HG02588 (cell line): ENCODE data around the gene ACP5.
"Not testable (repeated sequence)": the region's sequence is repeated elsewhere in the genome, so short reads cannot be mapped to it uniquely, and the experiment has no call there.

Experiments
- ATAC-seq: cut with Tn5 transposase; IDR thresholded peaks from one replicate; pipeline ENCODE4 v1.9.1; 2021; ENCODE audit warnings: mild to moderate bottlenecking, moderate library complexity; ENCODE audit not compliant: unreplicated experiment

The ACP5 gene

DNA sequence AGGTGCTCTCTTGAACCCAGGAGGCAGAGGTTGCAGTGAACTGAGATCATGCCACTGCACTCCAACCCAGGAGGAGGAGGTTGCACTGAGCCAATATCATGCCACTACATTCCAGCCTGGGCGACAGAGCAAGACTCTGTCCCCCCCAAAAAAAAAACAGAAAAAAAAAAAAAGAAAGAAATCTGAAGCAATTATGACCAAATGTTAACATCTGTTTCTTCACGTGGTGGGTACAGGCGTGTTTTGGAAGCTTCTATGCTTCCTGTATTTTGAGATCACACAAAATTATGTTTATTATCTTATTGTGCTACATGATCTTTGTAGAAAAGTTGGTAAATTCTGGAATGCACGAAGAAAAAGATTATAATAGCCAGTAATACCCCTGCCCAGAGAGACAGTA lies 2.7 kb upstream of the ACP5 start:
- ATAC-seq, result no peak

DNA sequence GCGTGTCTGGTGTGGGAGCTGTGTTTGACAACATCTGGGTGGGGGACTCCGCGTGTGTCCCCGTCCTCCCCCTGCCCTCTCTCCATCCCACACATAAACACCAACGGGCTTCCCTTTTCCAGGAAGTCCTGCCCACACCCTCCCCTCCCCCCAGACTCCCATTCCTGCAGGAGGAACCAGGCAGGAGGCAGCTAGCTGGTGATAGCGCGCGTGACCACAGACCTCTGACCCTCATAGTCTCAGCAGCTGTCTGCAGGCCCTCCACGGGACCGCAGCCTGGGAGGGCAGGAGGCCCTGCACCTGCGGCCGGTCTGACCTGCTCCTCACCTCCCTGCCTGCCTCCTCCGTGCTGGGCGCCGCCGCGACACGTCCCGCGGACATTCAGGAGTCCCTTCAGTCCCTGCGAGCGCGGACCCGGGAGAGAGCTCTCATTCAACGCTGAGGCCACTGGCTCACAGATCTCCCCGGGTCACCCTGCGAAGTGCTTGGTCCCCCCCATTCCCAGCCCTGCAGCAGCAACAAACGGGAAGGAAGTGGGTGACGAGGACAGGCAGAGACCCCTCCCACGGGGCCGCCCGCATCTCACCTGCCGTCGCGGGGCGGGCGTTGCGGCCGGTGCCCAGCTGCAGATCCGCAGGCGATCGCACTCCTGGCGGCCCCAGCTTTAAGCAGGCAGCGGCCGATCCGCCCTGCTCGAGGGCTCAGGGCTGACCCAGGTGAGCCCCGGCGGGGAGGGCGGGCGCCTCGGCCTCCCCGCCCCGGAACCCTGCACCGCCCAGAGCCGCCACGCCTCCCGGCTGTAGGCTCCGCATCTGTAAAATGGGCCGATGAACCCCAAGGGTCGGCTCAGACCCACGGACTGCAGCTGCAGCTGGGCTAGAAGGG lies 1.1 kb upstream of the ACP5 start:
- no peak for ATAC-seq

DNA sequence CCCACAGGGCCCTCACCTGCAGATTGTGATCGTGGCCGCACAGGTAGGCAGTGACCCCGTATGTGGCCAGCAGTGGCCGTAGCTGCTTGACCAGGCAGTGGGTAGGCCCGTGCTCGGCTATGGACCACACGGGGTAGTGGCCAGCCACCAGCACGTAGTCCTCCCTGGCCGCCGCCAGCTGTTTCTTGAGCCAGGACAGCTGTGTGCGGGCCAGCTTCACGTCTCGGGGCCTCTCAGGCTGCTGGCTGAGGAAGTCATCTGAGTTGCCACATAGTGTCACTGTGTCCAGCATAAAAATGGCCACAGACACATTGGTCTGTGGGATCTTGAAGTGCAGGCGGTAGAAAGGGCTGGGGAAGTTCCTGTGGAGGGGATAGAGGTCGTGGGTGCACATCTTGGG lies 1.2 kb downstream of the ACP5 start:
- no peak for ATAC-seq

DNA sequence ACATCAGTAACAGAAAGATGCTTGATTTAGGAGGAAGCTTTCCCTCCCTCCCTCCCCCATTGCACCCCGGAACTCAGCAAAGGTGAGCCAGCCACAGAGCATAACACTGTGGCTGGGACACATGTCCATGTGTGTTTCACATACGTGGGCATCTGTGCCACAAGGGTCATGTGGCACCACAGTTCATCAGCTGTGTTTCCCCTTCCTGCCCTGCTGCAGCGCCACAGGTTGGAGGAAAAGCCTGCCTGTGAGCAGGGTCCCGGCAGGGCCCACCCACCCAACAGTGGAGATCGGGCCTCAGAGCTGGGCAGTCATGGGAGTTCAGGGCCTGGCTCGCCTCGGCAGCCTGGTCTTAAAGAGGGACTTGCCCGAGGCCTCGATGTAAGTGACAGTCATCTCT lies 2.8 kb downstream of the ACP5 start:
- no peak for ATAC-seq

DNA sequence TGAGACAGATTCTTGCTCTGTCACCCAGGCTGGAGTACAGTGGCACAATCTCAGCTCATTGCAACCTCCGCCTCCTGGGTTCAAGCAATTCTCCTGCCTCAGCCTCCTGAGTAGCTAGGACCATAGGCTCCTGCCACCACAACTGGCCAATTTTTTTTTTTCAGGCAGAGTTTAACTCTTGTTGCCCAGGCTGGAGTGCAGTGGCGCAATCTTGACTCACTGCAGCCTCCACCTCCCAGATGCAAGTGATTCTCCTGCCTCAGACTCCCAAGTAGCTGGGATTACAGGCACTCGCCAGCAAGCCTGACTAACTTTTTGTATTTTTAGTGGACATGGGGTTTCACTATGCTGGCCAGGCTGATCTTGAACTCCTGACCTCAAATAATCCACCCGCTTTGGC lies 3.7 kb downstream of the ACP5 start:
- ATAC-seq, result not testable (repeated sequence)

DNA sequence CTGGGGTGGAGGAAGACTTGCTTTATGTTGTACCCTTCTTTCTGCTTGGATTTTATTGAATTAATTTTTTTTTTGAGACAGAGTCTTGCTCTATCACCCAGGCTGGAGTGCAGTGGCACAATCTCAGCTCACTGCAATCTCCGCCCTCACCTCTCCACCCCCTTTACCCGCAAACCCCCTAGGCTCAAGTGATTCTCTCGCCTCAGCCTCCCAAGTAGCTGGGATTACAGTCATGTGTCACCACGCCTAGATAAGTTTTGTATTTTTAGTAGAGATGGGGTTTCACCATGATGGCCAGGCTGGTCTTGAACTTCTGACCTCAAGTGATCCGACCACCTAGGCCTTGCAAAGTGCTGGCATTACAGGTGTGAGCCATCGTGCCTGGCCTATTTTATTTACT lies 4.1 kb downstream of the ACP5 start:
- not testable (repeated sequence) for ATAC-seq

DNA sequence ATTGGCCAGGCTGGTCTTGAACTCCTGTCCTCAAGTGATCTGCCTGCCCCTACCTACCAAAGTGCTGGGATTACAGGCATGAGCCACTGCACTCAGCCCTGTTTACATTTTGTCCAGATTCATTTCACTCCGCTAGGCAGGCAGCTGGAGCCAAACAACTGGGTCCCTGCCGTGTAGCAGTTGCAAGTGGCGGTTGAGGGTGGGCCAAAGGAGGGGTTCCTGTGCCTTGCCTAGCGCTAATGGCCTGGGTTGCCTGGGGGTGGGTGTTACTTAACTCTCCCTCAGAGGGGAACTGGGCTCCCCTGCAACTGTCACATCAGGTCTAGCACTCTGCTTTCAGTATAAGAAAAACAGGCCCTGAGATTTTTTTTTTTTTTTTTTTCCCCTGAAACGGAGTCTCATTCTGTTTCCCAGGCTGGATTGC lies 7.4 kb downstream of the ACP5 start:
- no peak for ATAC-seq

DNA sequence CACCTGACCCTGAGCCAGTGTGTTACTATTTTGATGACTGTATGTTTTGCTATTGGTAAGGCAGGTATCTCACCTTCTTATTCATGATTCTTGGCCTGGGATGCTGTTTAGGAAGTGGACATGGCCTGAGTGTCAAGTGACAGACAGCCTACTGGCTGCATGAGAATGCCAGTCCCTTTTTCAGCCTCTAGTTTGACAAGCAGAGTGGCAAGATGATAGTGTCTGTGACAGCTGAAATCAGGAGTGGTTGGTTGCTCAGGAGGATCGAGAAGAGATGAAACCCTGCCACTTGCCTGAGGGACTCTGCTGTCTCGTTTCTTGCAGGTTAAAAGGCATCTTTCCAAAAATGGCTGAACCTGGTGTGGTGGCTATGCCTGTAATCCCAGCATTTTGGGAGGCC lies 11.3 kb downstream of the ACP5 start:
- no peak for ATAC-seq

DNA sequence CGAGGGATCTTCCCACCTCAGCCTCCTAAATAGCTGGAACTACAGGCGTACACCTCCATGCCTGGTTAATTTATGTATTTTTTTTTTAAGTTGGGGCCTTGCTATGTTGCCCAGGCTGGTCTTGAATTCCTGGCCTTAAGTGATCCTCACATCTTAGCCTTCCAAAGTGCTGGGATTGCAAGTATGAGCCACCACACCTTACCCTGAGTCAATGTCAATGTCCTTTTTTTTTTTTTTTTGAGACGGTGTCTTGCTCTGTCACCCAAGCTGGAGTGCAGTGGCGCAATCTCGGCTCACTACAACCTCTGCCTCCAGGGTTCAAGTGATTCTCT lies 11.8 kb downstream of the ACP5 start:
- not testable (repeated sequence) for ATAC-seq

DNA sequence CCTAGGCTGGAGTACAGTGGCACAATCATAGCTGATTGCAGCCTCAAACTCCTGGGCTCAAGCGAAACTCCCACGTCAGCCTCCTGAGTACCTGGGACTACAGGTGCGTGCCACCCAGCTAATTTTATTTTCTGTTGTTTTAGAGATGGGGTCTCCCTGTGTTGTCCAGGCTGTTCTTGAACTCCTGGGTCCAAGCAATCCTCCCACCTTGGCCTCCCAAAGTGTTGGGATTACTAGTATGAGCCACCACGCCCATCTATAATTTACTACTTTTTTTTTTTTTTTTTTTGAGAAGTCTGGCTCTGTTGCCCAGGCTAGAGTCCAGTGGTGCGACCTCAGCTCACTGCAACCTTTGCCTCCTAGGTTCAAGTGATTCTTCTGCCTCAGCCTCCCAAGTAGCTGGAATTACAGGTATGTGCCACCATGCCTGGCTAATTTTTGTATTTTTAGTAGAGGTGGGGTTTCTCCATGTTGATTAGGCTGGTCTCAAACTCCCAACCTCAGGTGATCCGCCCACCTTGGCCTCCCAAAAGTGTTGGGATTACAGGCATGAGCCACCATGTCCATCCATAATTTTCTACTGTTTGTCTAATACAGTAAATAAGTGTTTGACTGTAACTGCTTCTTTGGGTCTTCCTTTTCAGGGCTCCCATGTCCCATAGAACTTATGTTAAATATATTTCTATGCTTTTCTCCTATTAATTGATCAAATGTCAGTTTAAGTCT lies 13.2 kb downstream of the ACP5 start:
- ATAC-seq, result not testable (repeated sequence)

DNA sequence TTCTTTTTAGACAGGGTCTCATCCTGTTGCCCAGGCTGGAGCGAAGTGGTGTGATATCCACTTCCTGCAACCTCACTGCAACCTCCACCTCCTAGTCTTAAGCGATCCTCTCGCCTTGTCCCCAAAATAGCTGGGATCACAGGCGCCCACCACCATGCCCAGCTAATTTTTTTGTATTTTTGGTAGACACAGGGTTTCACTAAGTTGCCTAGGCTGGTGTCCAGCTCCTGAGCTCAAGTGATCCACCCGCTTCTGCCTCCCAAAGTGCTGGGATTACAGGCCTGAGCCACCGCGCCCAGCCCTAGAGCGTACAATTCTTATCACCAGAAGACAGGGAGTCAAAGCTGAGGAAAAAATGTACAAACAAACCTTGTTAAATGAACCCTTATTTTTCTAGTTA lies 13.9 kb downstream of the ACP5 start:
- ATAC-seq, result no peak

DNA sequence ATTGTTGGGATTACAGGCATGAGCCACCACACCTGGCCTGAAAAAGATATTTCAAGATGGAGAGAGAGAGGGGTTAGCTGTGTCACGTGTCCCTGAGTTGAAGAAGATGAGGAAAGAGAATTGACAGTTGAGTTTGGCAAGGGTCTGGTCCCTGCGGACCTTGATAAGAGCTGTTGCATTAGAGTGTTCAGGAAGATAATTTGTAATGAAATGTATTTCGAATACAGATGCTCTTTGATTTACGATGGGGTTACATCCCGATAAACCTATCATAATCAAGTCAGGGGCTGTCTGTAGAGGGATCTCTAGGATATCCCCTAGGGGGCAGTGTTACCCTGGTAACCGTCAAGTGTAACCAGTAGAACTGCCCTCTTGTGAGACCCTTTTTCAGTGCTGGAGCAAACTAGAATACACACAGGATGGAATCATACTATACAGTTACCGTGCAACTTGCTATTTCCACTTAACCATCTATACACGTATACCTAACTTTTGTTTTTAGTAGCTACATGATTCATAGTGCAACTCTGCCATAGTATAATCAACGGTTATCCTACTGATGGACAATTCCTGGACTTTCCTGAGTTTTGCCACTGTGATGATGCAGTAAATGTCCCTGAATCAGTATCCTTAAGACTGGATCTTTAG lies 16.9 kb downstream of the ACP5 start:
- no peak for ATAC-seq

DNA sequence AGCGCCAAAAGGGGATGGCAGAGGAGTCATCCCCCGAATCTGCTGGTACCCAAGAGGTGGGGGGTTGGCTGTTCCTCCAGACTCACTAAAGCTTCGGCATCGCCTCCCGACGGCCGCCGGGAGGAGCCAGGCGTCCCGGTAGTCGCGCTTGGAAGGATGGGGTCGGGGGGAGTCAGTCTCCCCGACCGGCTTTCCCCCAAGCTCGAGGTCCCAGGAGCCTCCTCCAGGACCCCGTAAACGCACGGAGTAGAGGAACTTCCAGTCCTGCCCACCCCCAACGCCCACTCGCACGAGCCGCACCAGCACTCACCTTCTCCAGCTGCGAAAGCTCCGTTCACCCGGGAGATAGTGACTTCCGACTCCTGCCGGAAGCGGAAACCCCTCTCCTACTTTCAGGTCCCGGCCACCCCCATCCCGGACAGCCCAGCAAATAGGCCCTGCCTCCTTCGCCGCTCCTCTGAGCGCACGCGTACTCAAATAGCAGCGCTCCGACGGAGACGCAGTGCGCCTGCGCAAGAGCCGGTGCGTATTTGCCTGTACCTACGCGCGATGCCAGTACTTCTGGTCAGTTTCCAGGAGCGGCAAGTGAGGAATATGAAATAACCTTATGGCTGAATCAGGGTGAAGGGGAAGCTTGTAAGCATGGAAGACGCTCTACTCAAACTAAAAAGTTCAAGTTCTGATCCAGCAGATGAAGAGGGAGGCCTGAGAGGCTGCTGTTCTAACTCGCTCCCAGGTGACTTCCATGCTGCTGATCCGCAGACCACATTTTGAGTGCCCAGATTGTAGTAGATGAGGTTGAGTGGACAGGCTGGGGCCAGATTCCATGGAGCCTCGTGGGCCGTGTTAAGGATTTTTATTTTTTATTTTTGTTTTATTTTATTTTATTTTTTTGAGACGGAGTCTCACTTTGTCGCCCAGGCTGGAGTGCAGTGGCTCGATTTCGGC lies 18.3 kb downstream of the ACP5 start, which contains the start of gene ELOF1:
ELOF1 (minus strand) TSS at position 350 of the 948 bp plus-strand sequence. CDS start 4,883 bp downstream, outside the sequence.
- peak; percentile 80 for ATAC-seq

DNA sequence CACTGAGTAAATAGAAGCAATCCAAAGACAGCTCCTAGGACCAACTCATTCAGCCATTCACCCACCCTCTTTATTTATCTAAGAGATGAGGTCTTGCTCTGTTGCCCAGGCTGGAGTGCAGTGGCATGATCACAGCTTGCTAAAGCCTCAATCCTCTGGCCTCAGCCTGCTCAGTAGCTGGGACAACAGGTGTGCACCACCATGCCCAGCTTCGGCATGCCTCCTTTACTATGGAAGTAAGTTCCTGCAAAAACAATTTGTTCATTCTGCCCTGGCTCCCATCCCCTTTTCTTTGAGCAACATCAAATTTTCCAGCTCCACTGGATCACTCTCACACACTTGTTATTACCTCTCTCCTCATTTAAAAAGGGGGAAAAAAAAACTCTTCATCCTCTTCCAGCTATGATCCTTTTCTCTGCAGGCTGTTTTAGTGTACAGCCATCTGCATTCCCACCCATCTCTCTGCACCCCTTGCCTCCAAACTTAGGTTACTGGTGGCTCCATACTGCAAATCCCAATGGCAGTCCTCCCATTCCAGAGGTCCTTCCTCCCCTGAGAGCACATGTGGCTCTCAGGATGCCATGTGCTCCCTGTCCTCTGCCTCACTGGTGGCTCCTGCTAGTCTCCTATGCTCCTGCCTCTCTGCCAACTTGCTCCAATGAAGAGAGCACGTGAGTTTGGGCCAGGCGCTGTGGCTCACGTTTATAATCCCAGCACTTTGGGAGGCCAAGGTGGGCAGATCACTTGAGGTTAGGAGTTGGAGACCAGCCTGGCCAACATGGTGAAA lies 20.6 kb downstream of the ACP5 start:
- no peak for ATAC-seq

DNA sequence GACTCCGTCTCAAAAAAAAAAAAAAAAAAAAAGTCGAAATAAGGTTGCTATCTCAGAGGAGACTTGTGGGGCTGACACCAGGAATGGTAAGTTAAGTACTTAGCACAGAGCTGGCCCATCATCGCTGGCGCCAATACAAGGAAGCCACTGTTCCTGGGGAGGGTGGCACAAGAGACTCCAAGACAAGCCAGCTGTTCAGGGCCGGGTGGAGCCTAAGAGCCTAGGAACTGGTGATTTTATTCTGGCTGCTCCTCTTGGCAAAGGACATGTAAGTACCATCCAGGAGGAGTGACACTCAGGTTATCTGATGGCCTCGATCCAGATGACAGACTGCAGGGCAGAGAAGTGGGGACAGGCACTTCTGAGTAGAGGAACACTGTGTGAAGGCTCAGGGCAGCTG lies 22.2 kb downstream of the ACP5 start:
- no peak for ATAC-seq

DNA sequence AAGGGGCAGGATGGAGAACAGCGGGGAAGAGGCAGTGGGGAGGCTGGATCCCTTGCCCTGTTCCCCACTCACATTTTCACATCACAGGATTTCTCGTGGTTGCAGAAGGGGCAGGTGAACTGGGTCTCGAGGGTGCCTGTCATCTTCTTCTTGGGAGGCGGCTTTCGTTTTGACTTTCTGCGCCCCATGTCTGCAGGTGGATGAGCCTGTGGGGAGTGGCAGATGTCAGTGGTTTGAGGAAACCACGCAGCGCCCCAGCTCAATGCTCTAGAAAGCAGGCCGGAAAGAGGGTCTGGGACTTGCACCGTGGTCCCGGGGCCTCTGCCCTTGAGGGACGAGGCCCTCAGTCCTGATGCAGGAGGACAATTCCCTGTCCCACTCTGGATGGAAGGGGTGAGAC lies 23.3 kb downstream of the ACP5 start:
- no peak for ATAC-seq

DNA sequence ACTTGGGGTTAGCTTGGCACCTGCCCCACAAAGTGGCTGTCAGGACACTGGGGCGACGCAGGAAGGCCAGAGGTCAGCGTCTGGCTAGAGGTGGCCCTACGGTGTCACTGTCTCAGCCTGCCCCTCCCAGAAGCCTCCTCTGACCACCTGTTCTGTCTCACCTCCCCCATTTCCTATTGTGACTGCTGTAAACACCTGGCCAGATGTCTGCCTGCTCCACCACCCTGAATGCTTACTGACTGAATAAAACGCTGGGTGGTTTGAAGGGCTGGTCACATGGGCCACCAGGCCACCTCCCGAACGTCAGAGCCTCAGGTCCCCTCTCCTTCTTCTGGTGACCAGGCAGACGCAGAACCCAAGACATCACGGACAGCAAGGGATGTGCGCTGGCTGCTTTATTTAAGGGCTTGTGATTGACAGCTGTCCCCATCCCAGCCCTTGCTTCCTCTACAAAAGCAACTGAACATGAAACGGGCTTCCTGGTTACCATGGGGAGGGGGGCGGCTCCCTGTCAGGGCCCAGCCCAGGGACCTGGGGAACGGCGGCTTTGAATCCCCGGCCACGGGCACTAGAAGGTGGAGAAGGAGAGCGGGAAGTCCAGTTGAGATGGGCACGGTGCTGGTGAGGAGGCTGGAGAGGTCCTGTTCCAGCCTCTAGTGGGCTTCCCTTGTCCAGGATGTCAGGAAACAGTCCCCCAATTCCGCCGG lies 24.6 kb downstream of the ACP5 start:
- ATAC-seq, result no peak

DNA sequence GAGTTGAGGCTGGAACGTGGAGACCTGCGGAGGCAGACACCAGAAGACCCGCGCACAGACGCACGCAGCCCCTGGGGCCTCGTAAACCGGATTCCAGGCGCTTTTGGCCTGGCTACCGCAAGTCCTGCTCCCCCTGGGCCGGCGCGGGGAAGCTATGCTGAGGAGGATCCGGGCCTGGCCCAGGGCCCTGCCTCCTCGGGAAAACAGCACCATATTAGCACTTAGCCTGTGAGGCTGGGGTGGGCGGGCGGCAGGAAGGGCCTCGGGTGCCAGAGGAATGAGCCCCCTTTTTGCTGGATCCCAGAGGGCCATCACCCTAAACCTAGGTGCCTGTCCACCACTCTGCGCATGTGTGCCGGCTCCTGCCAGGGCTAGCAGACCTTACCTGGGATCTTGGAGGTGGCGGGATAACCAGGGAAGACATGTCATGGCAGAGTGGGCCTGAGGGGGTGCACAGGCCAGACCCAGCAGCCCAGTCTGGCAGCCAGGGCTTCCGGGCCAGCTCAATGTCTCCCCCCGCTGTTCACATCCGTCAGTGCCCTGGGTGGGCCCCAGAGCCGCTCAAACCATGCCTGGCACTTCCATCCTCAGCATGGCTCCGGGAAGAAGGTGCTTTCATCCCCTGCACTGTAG lies 25.7 kb downstream of the ACP5 start:
- no peak for ATAC-seq

DNA sequence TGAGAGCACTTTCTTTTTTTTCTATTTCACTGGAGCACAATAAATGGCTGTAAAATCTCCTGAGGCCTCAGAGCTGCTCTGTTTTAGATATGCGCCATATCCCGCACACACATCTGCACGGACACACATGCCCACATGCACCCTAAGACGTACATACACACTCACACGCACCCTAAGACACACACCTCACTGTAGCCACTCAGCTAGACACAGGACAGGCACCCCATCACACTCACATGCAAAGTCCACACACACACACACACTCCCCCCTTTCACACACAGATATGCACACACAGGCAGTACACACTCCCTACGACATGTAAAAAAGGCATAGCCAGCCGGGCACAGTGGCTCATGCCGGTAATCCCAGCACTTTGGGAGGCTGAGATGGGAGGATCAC lies 27.2 kb downstream of the ACP5 start:
- no peak for ATAC-seq
